HUES48 (cell line): ENCODE measurements around the gene MGLL.

Experiments used
- H3K27ac ChIP-seq: one replicate; pipeline ENCODE4 v1.7.0; 2013; ENCODE audit warnings: low read depth, low read length, inconsistent platforms
- H3K27me3 ChIP-seq: 2 replicates; pipeline ENCODE4 v1.6.1; 2013; ENCODE audit warnings: mild to moderate bottlenecking, low read length; ENCODE audit not compliant: control insufficient read depth, insufficient read depth
- H3K36me3 ChIP-seq: 2 replicates; pipeline ENCODE4 v1.6.1; 2013; ENCODE audit warnings: low read length; ENCODE audit not compliant: control insufficient read depth, insufficient read depth
- H3K4me1 ChIP-seq: 2 replicates; pipeline ENCODE4 v1.6.1; 2013; ENCODE audit warnings: mild to moderate bottlenecking, low read length; ENCODE audit not compliant: control insufficient read depth, insufficient read depth
- H3K4me3 ChIP-seq: 2 replicates; pipeline ENCODE4 v1.5.1; 2013; ENCODE audit warnings: mild to moderate bottlenecking, low read depth, low read length
- H3K9ac ChIP-seq: 2 replicates; pipeline ENCODE4 v1.6.1; 2013; ENCODE audit warnings: mild to moderate bottlenecking, low read depth, low read length, moderate library complexity
- H3K9me3 ChIP-seq: 2 replicates; pipeline ENCODE4 v1.6.1; 2013; ENCODE audit warnings: low read length; ENCODE audit not compliant: control insufficient read depth, insufficient read depth

The MGLL gene

GRCh38 chr3:127751163-127751621 is 71.1 kb downstream of the MGLL start:
- no peak overlapping the region for H3K27ac ChIP-seq

GRCh38 chr3:127750226-127751031 is 71.9 kb downstream of the MGLL start:
- no peaks in the 10 kb centered on the region for H3K9me3 ChIP-seq
- H3K27me3 ChIP-seq, result no peaks in the 10 kb centered on the region
- H3K27ac ChIP-seq, result no peak overlapping the region
- H3K4me1 ChIP-seq, result no peaks in the 10 kb centered on the region
- H3K4me3 ChIP-seq, result no peak overlapping the region
- H3K36me3 ChIP-seq, result no peaks in the 10 kb centered on the region
- H3K9ac ChIP-seq, result no peak overlapping the region

More at GRCh38 chr3:127751163-127751621, 71.1 kb downstream of the MGLL start:
- Histone ChIP-seq H3K4me1 (no peaks in the 10 kb centered on the region), H3K9me3 (no peaks in the 10 kb centered on the region), H3K4me3 (no peak overlapping the region), H3K9ac (no peak overlapping the region), H3K36me3 (no peaks in the 10 kb centered on the region), H3K27me3 (no peaks in the 10 kb centered on the region)

GRCh38 chr3:127749787-127750225 is 72.5 kb downstream of the MGLL start:
- H3K36me3 ChIP-seq, result no peaks in the 10 kb centered on the region
- H3K27me3 ChIP-seq, result no peaks in the 10 kb centered on the region
- no peak overlapping the region for H3K27ac ChIP-seq
- no peak overlapping the region for H3K4me3 ChIP-seq
- H3K4me1 ChIP-seq, result no peaks in the 10 kb centered on the region
- H3K9me3 ChIP-seq, result no peaks in the 10 kb centered on the region
- no peak overlapping the region for H3K9ac ChIP-seq

GRCh38 chr3:127749361-127749760 is 73.0 kb downstream of the MGLL start:
- no peak overlapping the region for H3K27ac ChIP-seq
- no peaks in the 10 kb centered on the region for H3K27me3 ChIP-seq
- H3K36me3 ChIP-seq, result no peaks in the 10 kb centered on the region
- no peaks in the 10 kb centered on the region for H3K9me3 ChIP-seq
- H3K9ac ChIP-seq, result no peak overlapping the region
- H3K4me1 ChIP-seq, result no peaks in the 10 kb centered on the region
- H3K4me3 ChIP-seq, result no peak overlapping the region

GRCh38 chr3:127748754-127749327 is 73.5 kb downstream of the MGLL start:
- no peaks in the 10 kb centered on the region for H3K27me3 ChIP-seq
- no peak overlapping the region for H3K27ac ChIP-seq
- no peak overlapping the region for H3K4me3 ChIP-seq
- no peak overlapping the region for H3K9ac ChIP-seq
- no peaks in the 10 kb centered on the region for H3K9me3 ChIP-seq
- no peaks in the 10 kb centered on the region for H3K4me1 ChIP-seq
- H3K36me3 ChIP-seq, result no peaks in the 10 kb centered on the region

GRCh38 chr3:127747751-127748521 is 74.4 kb downstream of the MGLL start:
- H3K27me3 ChIP-seq, result no peaks in the 10 kb centered on the region
- H3K27ac ChIP-seq, result no peak overlapping the region
- H3K4me1 ChIP-seq, result no peaks in the 10 kb centered on the region

GRCh38 chr3:127747066-127747465 is 75.2 kb downstream of the MGLL start:
- Histone ChIP-seq H3K4me1 (no peaks in the 10 kb centered on the region), H3K27me3 (no peaks in the 10 kb centered on the region), H3K4me3 (no peak overlapping the region), H3K27ac (no peak overlapping the region), H3K9me3 (no peaks in the 10 kb centered on the region), H3K9ac (no peak overlapping the region), H3K36me3 (no peaks in the 10 kb centered on the region)

More at GRCh38 chr3:127747751-127748521, 74.4 kb downstream of the MGLL start:
- Histone ChIP-seq H3K36me3 (no peaks in the 10 kb centered on the region), H3K9ac (no peak overlapping the region), H3K9me3 (no peaks in the 10 kb centered on the region), H3K4me3 (no peak overlapping the region)

GRCh38 chr3:127746400-127747057 is 75.8 kb downstream of the MGLL start:
- Histone ChIP-seq H3K4me3 (no peak overlapping the region), H3K27ac (no peak overlapping the region), H3K9ac (no peak overlapping the region), H3K9me3 (no peaks in the 10 kb centered on the region), H3K4me1 (no peaks in the 10 kb centered on the region), H3K36me3 (no peaks in the 10 kb centered on the region), H3K27me3 (no peaks in the 10 kb centered on the region)

GRCh38 chr3:127745656-127746399 is 76.5 kb downstream of the MGLL start:
- no peak overlapping the region for H3K9ac ChIP-seq
- H3K9me3 ChIP-seq, result no peaks in the 10 kb centered on the region
- no peaks in the 10 kb centered on the region for H3K36me3 ChIP-seq
- H3K27ac ChIP-seq, result no peak overlapping the region
- H3K4me3 ChIP-seq, result no peak overlapping the region
- no peaks in the 10 kb centered on the region for H3K27me3 ChIP-seq
- no peaks in the 10 kb centered on the region for H3K4me1 ChIP-seq

- Histone ChIP-seq H3K9me3 (no peaks in the 10 kb centered on the region), H3K9ac (no peak overlapping the region), H3K36me3 (no peaks in the 10 kb centered on the region), H3K4me3 (no peak overlapping the region), H3K4me1 (no peaks in the 10 kb centered on the region), H3K27ac (no peak overlapping the region), H3K27me3 (no peaks in the 10 kb centered on the region)
Observed at GRCh38 chr3:127744875-127745274, 77.4 kb downstream of the MGLL start.
